Measurements from ENCODE around the gene CELA2B.

The CELA2B gene

DNA sequence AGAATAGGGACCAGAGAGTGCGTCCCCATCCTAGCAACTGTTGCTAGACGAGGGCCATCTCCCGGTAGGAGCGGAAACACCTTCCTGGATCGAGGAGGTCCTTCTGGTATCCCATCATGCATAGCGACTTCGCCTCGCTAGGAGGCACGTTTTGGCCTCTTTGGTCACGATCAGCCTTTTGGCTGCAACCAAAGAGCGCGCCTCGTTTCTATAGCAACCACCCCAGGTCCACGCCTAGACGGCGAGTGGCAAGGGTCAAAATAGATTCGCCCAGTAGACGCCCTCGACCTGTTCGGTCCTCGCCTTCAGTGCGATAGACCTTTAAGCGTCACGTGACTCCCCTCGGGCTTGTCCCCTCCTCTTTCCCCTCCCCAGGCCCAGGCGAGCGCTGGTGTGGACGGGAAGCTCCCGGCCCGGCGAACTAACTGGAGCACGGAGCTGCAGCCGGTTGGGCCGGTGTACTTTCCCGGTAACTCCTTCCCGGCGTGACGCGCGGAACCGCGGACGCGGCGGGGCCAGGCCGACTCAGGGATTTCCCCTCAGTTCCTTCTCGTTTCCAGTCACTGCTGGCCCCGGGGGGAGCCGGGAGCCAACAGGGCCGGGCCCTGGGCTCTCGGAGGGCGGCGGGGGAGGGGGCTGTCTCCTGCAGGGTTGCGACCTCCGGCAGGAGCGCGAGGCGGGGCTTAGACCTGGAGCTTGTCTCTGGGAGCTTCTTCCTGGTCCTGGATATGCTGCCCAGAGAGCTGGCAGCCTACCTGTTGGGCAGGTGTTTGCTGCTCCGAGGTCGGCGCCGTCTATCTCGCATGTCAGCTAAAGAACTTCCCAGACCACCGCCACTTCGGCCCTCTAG, 50.8 kb downstream of the CELA2B start, which contains the start of gene DNAJC16:
DNAJC16 (plus strand) TSS at position 359 of the 850 bp plus-strand sequence. CDS start 2,258 bp downstream, outside the sequence.
- peak; percentile 97 for DNase-seq

- no peak for DNase-seq
These were observed 55.1 kb downstream of the CELA2B start for GRCh38 chr1:15531003-15531402.

DNA sequence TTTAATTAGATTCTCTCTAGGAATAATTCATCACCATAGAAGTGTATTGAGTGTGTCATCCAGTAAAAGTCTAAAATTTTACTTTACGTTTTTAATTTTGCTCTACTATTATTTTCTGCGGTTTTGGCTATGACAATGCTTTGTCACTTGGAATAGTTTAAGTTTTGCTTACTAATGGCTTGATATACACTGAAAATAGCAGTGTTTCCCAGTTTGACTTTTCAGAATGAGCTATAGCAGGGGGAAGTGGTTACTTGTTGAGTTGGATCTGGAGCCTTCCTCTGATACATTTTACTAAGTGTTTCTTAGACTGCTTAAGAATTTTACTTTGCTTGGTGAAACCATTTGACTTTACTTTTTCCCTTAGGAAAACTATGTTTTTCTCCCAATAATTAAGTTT, 55.8 kb downstream of the CELA2B start:
- DNase-seq, result no peak

GRCh38 chr1:15538771-15539170, 62.9 kb downstream of the CELA2B start:
- DNase-seq, result no peak

- DNase-seq, result no peak
These were observed 64.3 kb downstream of the CELA2B start for GRCh38 chr1:15540186-15540585.

Data from CD4-positive, alpha-beta T cell treated with Interleukin-17A for 4 hours (primary cell).